ENCODE results near the gene STRA6. TPM values are rescaled to one million over a fixed set of nuclear protein-coding genes. Genes with fewer than 3 reads are reported as not detected.
A peak's percentile ranks its signal among the peaks of the same experiment; 100 is the strongest.

STRA6 gene
- total RNA-seq, 1 donor from 2014 or later = not detected

DNA sequence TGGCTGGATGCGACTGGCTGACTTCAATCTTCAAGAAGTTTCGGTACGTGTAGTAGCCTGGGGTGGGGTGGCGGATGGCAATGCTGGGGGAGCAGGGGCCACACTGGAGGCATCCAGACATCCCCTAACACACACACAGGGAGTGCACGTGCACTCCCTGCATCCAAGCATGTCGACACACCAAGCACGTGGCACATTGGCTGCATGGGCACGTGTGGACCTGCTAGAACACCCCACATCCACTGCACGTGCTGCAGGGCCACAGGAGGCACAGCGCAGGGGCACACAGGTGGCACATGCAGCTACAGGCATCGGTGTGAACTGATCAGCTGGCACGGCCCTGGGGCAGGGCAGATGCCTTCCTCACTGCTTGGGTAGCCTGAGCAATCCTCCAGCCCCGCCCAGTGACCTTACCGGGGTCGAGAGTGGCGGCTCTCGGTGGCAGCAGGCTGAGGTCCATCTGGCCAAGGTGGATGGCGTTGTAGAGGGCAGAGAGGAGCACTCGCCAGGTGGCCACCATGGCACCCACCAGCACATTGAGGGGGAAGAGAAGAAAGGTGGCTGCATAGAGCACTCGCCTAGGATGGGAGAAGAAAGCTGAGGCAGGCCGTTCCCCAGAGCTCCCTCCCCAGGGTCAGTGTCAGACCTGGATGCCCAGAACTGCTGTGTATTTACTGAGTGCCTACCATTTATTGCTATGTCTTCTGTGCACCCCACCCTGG, 21.5 kb downstream of the STRA6 start:
- peaks cover 11% of the 10 kb centered on the region for H3K4me1 ChIP-seq
- no peaks in the 10 kb centered on the region for H3K36me3 ChIP-seq
- H3K9me3 ChIP-seq = no peaks in the 10 kb centered on the region
- no peaks in the 10 kb centered on the region for H3K27me3 ChIP-seq
- H3K27ac ChIP-seq = no peak overlapping the region
- ATAC-seq (no peak), DNase-seq (peak; percentile 61)
- TF ChIP-seq, protein P1, sequence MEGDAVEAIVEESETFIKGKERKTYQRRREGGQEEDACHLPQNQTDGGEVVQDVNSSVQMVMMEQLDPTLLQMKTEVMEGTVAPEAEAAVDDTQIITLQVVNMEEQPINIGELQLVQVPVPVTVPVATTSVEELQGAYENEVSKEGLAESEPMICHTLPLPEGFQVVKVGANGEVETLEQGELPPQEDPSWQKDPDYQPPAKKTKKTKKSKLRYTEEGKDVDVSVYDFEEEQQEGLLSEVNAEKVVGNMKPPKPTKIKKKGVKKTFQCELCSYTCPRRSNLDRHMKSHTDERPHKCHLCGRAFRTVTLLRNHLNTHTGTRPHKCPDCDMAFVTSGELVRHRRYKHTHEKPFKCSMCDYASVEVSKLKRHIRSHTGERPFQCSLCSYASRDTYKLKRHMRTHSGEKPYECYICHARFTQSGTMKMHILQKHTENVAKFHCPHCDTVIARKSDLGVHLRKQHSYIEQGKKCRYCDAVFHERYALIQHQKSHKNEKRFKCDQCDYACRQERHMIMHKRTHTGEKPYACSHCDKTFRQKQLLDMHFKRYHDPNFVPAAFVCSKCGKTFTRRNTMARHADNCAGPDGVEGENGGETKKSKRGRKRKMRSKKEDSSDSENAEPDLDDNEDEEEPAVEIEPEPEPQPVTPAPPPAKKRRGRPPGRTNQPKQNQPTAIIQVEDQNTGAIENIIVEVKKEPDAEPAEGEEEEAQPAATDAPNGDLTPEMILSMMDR (IDR thresholded peaks at IDR 0.05) = no peak
- no peak overlapping the region for H3K4me3 ChIP-seq
- intact Hi-C loops (cut with DNase I) = no loop called here

DNA sequence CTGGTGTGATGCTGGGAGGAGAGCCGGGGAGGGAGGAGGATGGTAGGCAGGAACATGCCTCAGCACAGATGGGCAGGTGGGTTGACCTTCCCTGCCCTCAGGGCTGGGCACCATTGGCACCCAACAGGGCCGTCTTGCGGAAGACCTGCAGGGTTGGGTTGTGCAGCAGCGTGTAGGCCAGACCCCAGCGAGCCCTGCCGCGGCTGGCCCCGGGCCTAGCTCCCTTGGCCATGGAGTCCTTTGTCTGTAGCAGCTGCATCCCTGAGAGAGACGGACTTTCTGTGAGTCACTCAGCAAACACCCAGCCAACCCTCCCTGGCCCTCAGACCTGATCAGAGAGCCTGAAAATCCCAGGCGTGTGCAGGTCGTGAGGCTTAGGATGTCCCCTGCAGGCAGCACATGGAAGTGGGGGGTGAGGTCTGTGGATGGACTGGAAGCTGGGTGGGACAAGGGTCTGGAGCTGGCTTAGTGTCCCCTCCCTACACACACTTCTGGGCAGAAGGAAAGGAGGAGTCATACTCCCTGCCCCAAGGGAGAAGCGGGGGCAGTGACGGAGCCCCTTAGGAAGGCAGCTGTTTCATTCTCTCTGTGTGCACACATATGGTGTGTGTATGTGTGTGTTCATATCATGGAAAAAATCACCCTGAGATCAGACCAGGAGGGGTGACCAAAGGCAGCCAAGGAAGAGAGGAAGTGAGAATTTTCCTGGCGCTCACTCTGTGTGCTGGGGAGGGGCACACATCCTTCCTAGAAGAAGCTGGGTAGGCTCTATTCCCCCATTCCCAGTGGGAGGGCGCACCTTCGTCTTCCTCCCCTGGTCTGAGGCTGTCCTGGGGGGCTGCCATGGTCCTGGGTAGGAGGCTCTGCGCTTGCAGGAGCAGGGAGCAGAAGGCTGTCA, 22.4 kb downstream of the STRA6 start:
- ATAC-seq = no peak
- Histone ChIP-seq H3K36me3 (no peaks in the 10 kb centered on the region), H3K4me1 (peaks cover 11% of the 10 kb centered on the region), H3K27ac (peak overlapping the region; percentile 47), H3K9me3 (no peaks in the 10 kb centered on the region), H3K4me3 (no peak overlapping the region), H3K27me3 (no peaks in the 10 kb centered on the region)
- intact Hi-C loops (cut with DNase I) = no loop called here
- peak; percentile 57 for DNase-seq
- TF ChIP-seq, protein P1 (IDR thresholded peaks at IDR 0.05) = no peak

DNA sequence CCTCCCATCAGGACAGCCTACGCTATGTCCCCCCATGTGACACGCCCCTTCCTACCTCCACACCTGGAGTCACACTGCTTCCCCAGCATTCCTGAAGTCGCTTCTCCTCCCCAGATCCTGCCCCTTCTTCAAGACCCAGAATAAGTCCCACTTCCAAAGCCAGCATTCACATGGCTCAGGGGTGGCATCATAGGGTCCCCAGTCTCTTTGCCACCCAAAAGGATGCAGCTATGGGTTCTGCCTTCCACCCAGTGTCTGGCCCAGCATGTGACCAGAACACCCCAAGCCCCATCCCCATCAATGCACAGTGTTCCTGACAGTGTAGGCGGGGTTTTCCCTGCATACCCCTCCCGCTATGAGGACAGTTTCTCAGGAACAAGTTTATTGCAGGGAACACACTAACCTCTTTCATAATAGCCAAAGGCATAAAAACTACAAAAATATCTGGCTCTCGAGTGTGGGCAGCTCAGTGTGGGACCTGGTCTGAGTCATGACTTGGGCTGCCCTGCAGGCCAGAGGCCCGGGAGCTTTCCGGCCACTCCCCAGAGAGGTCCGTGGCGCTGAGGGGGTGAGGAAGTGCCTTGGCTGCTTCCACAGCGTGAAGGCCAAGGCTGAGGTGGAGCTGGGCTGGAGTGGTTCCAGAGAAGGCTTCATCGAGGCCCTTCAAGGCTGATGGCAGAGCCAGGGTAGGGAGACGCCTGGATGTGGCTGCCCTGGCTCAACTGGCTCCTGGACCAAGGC, 23.3 kb downstream of the STRA6 start:
- ATAC-seq = peak; percentile 61
- no peaks in the 10 kb centered on the region for H3K9me3 ChIP-seq
- intact Hi-C loops (cut with DNase I) = no loop called here
- peaks cover 11% of the 10 kb centered on the region for H3K4me1 ChIP-seq
- no peaks in the 10 kb centered on the region for H3K27me3 ChIP-seq
- no peaks in the 10 kb centered on the region for H3K36me3 ChIP-seq
- no peak overlapping the region for H3K4me3 ChIP-seq
- TF ChIP-seq, protein P1 (IDR thresholded peaks at IDR 0.05) = no peak
- peak overlapping the region; percentile 47 for H3K27ac ChIP-seq
- peak; percentile 69 for DNase-seq

DNA sequence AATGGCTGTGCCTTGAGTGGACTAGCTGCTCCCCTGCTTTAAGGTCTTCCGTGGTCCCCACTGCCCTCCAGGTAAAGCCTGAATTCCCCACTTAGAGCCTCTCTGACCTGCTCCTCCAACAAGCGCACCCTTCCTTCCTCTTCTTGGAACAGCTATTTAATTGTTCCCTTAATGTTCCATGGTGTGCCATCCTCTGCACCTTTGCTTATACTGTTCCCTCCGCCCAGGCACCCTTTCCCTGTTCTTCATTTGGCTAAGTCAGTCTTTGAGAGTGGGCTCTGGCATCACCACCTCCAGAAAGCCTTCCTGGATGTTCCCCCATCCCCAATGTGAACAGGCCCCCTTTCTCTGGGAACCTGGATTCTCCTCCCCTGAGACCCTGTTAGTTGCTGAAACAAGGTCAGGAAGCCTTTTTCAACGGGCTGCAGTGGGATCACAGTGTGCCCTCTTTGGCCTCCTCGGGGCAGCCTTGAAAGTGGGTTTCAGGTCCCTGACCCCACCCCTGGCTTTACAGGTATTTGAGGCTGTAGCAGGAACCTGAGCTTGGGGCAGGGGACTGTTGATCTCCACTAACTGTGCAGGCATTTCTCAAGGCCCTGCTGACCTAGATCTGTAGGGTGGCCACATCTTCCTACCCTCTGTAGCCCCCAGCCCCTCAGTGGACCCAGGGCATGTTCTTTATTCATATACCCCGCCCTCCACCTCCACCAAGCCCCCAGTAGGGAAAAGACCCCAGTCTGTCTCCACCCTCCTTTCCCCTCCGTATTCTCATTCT, 24.1 kb downstream of the STRA6 start:
- no peak for ATAC-seq

More for the DNA sequence above, 24.1 kb downstream of the STRA6 start:
- peaks cover 14% of the 10 kb centered on the region for H3K4me1 ChIP-seq
- TF ChIP-seq, protein P1 (IDR thresholded peaks at IDR 0.05) = no peak
- H3K27ac ChIP-seq = no peak overlapping the region
- no peaks in the 10 kb centered on the region for H3K27me3 ChIP-seq
- no peak overlapping the region for H3K4me3 ChIP-seq
- no peaks in the 10 kb centered on the region for H3K36me3 ChIP-seq
- intact Hi-C loops (cut with DNase I) = no loop called here
- H3K9me3 ChIP-seq = no peaks in the 10 kb centered on the region
- peak; percentile 46 for DNase-seq
